Measurements from ENCODE around the gene SYTL2.

The SYTL2 gene

GRCh38 chr11:85823816-85824215 lies 12.9 kb upstream of the SYTL2 start:
- Histone ChIP-seq H3K4me3 (ENCODE audit: low read length) (no peak overlapping the region), H3K9me3 (ENCODE audit: control insufficient read depth, low read length) (no peaks in the 10 kb centered on the region), H3K9ac (ENCODE audit: low read length) (no peak overlapping the region), H3K27me3 (ENCODE audit: control insufficient read depth, insufficient read depth, low read length) (no peaks in the 10 kb centered on the region), H3K36me3 (ENCODE audit: control insufficient read depth, insufficient read depth, low read length) (no peaks in the 10 kb centered on the region), H3K4me1 (ENCODE audit: control insufficient read depth, insufficient read depth, low read length) (peaks cover 50% of the 10 kb centered on the region)

- Histone ChIP-seq H3K9ac (ENCODE audit: low read length) (no peak overlapping the region), H3K4me3 (ENCODE audit: low read length) (no peak overlapping the region), H3K4me1 (ENCODE audit: control insufficient read depth, insufficient read depth, low read length) (peaks cover 43% of the 10 kb centered on the region), H3K36me3 (ENCODE audit: control insufficient read depth, insufficient read depth, low read length) (no peaks in the 10 kb centered on the region), H3K27me3 (ENCODE audit: control insufficient read depth, insufficient read depth, low read length) (no peaks in the 10 kb centered on the region), H3K9me3 (ENCODE audit: control insufficient read depth, low read length) (no peaks in the 10 kb centered on the region)
Observed at GRCh38 chr11:85822814-85823213, 11.9 kb upstream of the SYTL2 start.

GRCh38 chr11:85821636-85822035 lies 10.7 kb upstream of the SYTL2 start:
- Histone ChIP-seq H3K9me3 (ENCODE audit: control insufficient read depth, low read length) (no peaks in the 10 kb centered on the region), H3K4me1 (ENCODE audit: control insufficient read depth, insufficient read depth, low read length) (peaks cover 31% of the 10 kb centered on the region), H3K36me3 (ENCODE audit: control insufficient read depth, insufficient read depth, low read length) (no peaks in the 10 kb centered on the region), H3K4me3 (ENCODE audit: low read length) (no peak overlapping the region), H3K27me3 (ENCODE audit: control insufficient read depth, insufficient read depth, low read length) (no peaks in the 10 kb centered on the region), H3K9ac (ENCODE audit: low read length) (no peak overlapping the region)

- H3K4me1 ChIP-seq (ENCODE audit: control insufficient read depth, insufficient read depth, low read length) = peaks cover 39% of the 10 kb centered on the region
Observed at GRCh38 chr11:85819441-85819840, 8.5 kb upstream of the SYTL2 start.

GRCh38 chr11:85815186-85815931 lies 4.4 kb upstream of the SYTL2 start:
- no peaks in the 10 kb centered on the region for H3K9me3 ChIP-seq (ENCODE audit: control insufficient read depth, low read length)
- H3K36me3 ChIP-seq (ENCODE audit: control insufficient read depth, insufficient read depth, low read length) = no peaks in the 10 kb centered on the region
- peaks cover 44% of the 10 kb centered on the region for H3K4me1 ChIP-seq (ENCODE audit: control insufficient read depth, insufficient read depth, low read length)
- no peak overlapping the region for H3K4me3 ChIP-seq (ENCODE audit: low read length)
- H3K9ac ChIP-seq (ENCODE audit: low read length) = no peak overlapping the region
- H3K27me3 ChIP-seq (ENCODE audit: control insufficient read depth, insufficient read depth, low read length) = no peaks in the 10 kb centered on the region

More at GRCh38 chr11:85819441-85819840, 8.5 kb upstream of the SYTL2 start:
- Histone ChIP-seq H3K36me3 (ENCODE audit: control insufficient read depth, insufficient read depth, low read length) (no peaks in the 10 kb centered on the region), H3K9ac (ENCODE audit: low read length) (no peak overlapping the region), H3K27me3 (ENCODE audit: control insufficient read depth, insufficient read depth, low read length) (no peaks in the 10 kb centered on the region), H3K4me3 (ENCODE audit: low read length) (no peak overlapping the region), H3K9me3 (ENCODE audit: control insufficient read depth, low read length) (no peaks in the 10 kb centered on the region)

GRCh38 chr11:85813721-85814120 lies 2.8 kb upstream of the SYTL2 start:
- H3K9me3 ChIP-seq (ENCODE audit: control insufficient read depth, low read length) = no peaks in the 10 kb centered on the region
- no peak overlapping the region for H3K9ac ChIP-seq (ENCODE audit: low read length)
- no peak overlapping the region for H3K4me3 ChIP-seq (ENCODE audit: low read length)
- H3K27me3 ChIP-seq (ENCODE audit: control insufficient read depth, insufficient read depth, low read length) = no peaks in the 10 kb centered on the region
- H3K4me1 ChIP-seq (ENCODE audit: control insufficient read depth, insufficient read depth, low read length) = peaks cover 46% of the 10 kb centered on the region
- no peaks in the 10 kb centered on the region for H3K36me3 ChIP-seq (ENCODE audit: control insufficient read depth, insufficient read depth, low read length)

- Histone ChIP-seq H3K27me3 (ENCODE audit: control insufficient read depth, insufficient read depth, low read length) (no peaks in the 10 kb centered on the region), H3K4me3 (ENCODE audit: low read length) (no peak overlapping the region), H3K9ac (ENCODE audit: low read length) (peak overlapping the region; percentile 96), H3K36me3 (ENCODE audit: control insufficient read depth, insufficient read depth, low read length) (no peaks in the 10 kb centered on the region), H3K4me1 (ENCODE audit: control insufficient read depth, insufficient read depth, low read length) (peaks cover 56% of the 10 kb centered on the region), H3K9me3 (ENCODE audit: control insufficient read depth, low read length) (no peaks in the 10 kb centered on the region)
Observed at GRCh38 chr11:85811624-85812023, 683 bp upstream of the SYTL2 start.

GRCh38 chr11:85810521-85810870 lies 445 bp downstream of the SYTL2 start:
- H3K27me3 ChIP-seq (ENCODE audit: control insufficient read depth, insufficient read depth, low read length) = no peaks in the 10 kb centered on the region
- H3K9me3 ChIP-seq (ENCODE audit: control insufficient read depth, low read length) = no peaks in the 10 kb centered on the region
- peak overlapping the region; percentile 96 for H3K9ac ChIP-seq (ENCODE audit: low read length)
- no peaks in the 10 kb centered on the region for H3K36me3 ChIP-seq (ENCODE audit: control insufficient read depth, insufficient read depth, low read length)
- H3K4me3 ChIP-seq (ENCODE audit: low read length) = peak overlapping the region; percentile 98
- peaks cover 51% of the 10 kb centered on the region for H3K4me1 ChIP-seq (ENCODE audit: control insufficient read depth, insufficient read depth, low read length)

- Histone ChIP-seq H3K9me3 (ENCODE audit: control insufficient read depth, low read length) (no peaks in the 10 kb centered on the region), H3K4me3 (ENCODE audit: low read length) (peak overlapping the region; percentile 98), H3K4me1 (ENCODE audit: control insufficient read depth, insufficient read depth, low read length) (peaks cover 45% of the 10 kb centered on the region), H3K36me3 (ENCODE audit: control insufficient read depth, insufficient read depth, low read length) (no peaks in the 10 kb centered on the region), H3K27me3 (ENCODE audit: control insufficient read depth, insufficient read depth, low read length) (no peaks in the 10 kb centered on the region), H3K9ac (ENCODE audit: low read length) (peak overlapping the region; percentile 96)
Observed at GRCh38 chr11:85809863-85810262, 1.1 kb downstream of the SYTL2 start.

GRCh38 chr11:85809191-85809590 lies 1.8 kb downstream of the SYTL2 start:
- no peaks in the 10 kb centered on the region for H3K36me3 ChIP-seq (ENCODE audit: control insufficient read depth, insufficient read depth, low read length)
- H3K27me3 ChIP-seq (ENCODE audit: control insufficient read depth, insufficient read depth, low read length) = no peaks in the 10 kb centered on the region
- H3K4me1 ChIP-seq (ENCODE audit: control insufficient read depth, insufficient read depth, low read length) = peaks cover 40% of the 10 kb centered on the region
- H3K9me3 ChIP-seq (ENCODE audit: control insufficient read depth, low read length) = no peaks in the 10 kb centered on the region
- peak overlapping the region; percentile 98 for H3K4me3 ChIP-seq (ENCODE audit: low read length)
- peak overlapping the region; percentile 96 for H3K9ac ChIP-seq (ENCODE audit: low read length)

GRCh38 chr11:85806876-85807275 lies 4.1 kb downstream of the SYTL2 start:
- Histone ChIP-seq H3K9ac (ENCODE audit: low read length) (peak overlapping the region; percentile 44), H3K4me3 (ENCODE audit: low read length) (no peak overlapping the region), H3K27me3 (ENCODE audit: control insufficient read depth, insufficient read depth, low read length) (no peaks in the 10 kb centered on the region), H3K36me3 (ENCODE audit: control insufficient read depth, insufficient read depth, low read length) (no peaks in the 10 kb centered on the region), H3K9me3 (ENCODE audit: control insufficient read depth, low read length) (no peaks in the 10 kb centered on the region), H3K4me1 (ENCODE audit: control insufficient read depth, insufficient read depth, low read length) (peaks cover 30% of the 10 kb centered on the region)

GRCh38 chr11:85806016-85806415 lies 4.9 kb downstream of the SYTL2 start:
- H3K36me3 ChIP-seq (ENCODE audit: control insufficient read depth, insufficient read depth, low read length) = no peaks in the 10 kb centered on the region
- H3K9me3 ChIP-seq (ENCODE audit: control insufficient read depth, low read length) = no peaks in the 10 kb centered on the region
- H3K27me3 ChIP-seq (ENCODE audit: control insufficient read depth, insufficient read depth, low read length) = no peaks in the 10 kb centered on the region
- peaks cover 25% of the 10 kb centered on the region for H3K4me1 ChIP-seq (ENCODE audit: control insufficient read depth, insufficient read depth, low read length)
- no peak overlapping the region for H3K4me3 ChIP-seq (ENCODE audit: low read length)
- H3K9ac ChIP-seq (ENCODE audit: low read length) = no peak overlapping the region

GRCh38 chr11:85805387-85805786 lies 5.6 kb downstream of the SYTL2 start:
- no peak overlapping the region for H3K9ac ChIP-seq (ENCODE audit: low read length)
- no peaks in the 10 kb centered on the region for H3K9me3 ChIP-seq (ENCODE audit: control insufficient read depth, low read length)
- no peak overlapping the region for H3K4me3 ChIP-seq (ENCODE audit: low read length)
- no peaks in the 10 kb centered on the region for H3K36me3 ChIP-seq (ENCODE audit: control insufficient read depth, insufficient read depth, low read length)
- H3K4me1 ChIP-seq (ENCODE audit: control insufficient read depth, insufficient read depth, low read length) = peaks cover 30% of the 10 kb centered on the region
- H3K27me3 ChIP-seq (ENCODE audit: control insufficient read depth, insufficient read depth, low read length) = no peaks in the 10 kb centered on the region
